ENCODE measurements around the gene MFAP4. TPM values are rescaled to one million over a fixed set of nuclear protein-coding genes. Genes with fewer than 3 reads are reported as not detected.
A peak's percentile ranks its signal among the peaks of the same experiment; 100 is the strongest.

Gene MFAP4, protein sequence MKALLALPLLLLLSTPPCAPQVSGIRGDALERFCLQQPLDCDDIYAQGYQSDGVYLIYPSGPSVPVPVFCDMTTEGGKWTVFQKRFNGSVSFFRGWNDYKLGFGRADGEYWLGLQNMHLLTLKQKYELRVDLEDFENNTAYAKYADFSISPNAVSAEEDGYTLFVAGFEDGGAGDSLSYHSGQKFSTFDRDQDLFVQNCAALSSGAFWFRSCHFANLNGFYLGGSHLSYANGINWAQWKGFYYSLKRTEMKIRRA
- total RNA-seq (1 to 10 TPM; 2.1 to 6.5 TPM), polyA plus RNA-seq (10 to 100 TPM in 1 of 2 donors, 1 to 10 TPM in 1; 4.9 to 13.3 TPM)

DNA sequence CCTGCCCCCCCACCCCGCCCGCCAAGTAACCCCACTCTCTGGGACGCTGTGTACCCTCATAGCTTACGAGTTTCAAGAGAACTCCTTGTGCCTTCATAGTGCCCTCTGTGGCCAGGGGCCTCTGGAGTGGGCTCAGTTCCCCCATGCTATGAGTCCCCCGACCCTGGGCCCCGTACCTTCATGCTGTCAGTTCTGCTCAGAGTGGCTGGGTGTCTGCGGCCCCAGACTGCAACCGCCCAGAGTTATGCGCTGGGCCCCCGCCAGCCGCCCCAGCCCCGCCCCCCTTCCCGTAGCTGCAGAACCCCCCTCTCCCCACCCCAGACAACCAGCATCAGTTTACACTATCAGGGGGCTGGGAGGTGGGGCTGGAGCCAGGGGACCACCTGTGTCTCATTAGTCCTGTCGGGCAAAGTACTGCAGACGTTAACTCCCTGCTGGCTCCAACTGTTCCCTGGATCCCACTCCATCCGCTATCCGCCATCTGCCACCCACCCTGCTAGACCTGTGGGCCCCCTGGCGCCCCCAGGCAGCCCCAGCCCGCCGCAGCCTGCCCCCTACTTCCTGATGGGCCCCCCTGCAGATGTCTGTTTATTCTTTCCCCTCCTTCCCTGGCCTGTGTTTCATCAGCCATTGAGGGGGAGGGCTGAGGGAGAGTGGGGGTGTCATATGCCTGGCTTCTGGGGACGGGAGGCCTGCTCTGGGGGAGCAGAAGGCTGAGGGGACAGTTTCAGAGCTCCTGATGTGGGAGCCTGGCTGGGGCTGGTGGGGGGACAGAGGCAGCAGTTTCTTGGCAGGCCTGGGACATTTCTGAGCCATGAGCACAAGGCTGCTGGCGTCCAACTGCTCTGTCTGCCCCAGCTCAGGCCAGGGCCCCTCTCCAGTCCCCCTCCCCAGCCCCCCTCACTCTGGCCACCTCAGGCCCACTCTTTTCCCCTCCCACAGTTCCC, at the start of gene MFAP4:
MFAP4 (minus strand) TSS at position 217 of the 947 bp plus-strand sequence; CDS start at position 182, 35 bp downstream.
- H3K4me3 ChIP-seq (ENCODE audit: low read depth in 1 of 3, low read length in 3 of 3), result no peak within 1 kb of the TSS
- H3K9ac ChIP-seq (ENCODE audit: low read depth in 1 of 2, low read length in 2 of 2), result no peak within 1 kb of the TSS
- 41% methylated on average over 22 of the region's 22 CpGs for WGBS
- H3K36me3 ChIP-seq (ENCODE audit: control insufficient read depth in 4 of 4, insufficient read depth in 3 of 4, low read depth in 1 of 4, low read length in 3 of 4), result peaks cover 0 to 14% (median 4%) of the 10 kb centered on the region in 4 donors
- H3K27me3 ChIP-seq (ENCODE audit: control insufficient read depth in 4 of 4, insufficient read depth in 4 of 4, low read length in 3 of 4), result no peaks in the 10 kb centered on the region
- no peak for DNase-seq (ENCODE audit: low spot score)
- TF ChIP-seq HNF4A (conservative IDR thresholded peaks at IDR 0.05) (no peak), EGR1 (IDR thresholded peaks at IDR 0.05; ENCODE audit: low read depth in 2 of 2) (no peak), JUND (IDR thresholded peaks at IDR 0.05) (no peak), RXRA (IDR thresholded peaks at IDR 0.05) (no peak), FOXA1 (IDR thresholded peaks at IDR 0.05) (no peak), HNF4G (IDR thresholded peaks at IDR 0.05) (no peak), RAD21 (IDR thresholded peaks at IDR 0.05) (no peak), YY1 (IDR thresholded peaks at IDR 0.05) (no peak), TAF1 (conservative IDR thresholded peaks at IDR 0.05) (no peak), FOXA2 (IDR thresholded peaks at IDR 0.05) (no peak), SP1 (IDR thresholded peaks at IDR 0.05) (no peak), NR2F2 (IDR thresholded peaks at IDR 0.05) (no peak)
- H3K27ac ChIP-seq (ENCODE audit: low read depth in 1 of 2, low read length in 2 of 2), result peak within 1 kb of the TSS; percentile 51 to 63
- H3K9me3 ChIP-seq (ENCODE audit: control insufficient read depth in 4 of 4, low read length in 3 of 4), result no peaks in the 10 kb centered on the region
- H3K4me1 ChIP-seq (ENCODE audit: control insufficient read depth in 4 of 4, insufficient read depth in 4 of 4, low read length in 3 of 4), result peaks cover 0 to 4% (median 0%) of the 10 kb centered on the region in 4 donors

DNA sequence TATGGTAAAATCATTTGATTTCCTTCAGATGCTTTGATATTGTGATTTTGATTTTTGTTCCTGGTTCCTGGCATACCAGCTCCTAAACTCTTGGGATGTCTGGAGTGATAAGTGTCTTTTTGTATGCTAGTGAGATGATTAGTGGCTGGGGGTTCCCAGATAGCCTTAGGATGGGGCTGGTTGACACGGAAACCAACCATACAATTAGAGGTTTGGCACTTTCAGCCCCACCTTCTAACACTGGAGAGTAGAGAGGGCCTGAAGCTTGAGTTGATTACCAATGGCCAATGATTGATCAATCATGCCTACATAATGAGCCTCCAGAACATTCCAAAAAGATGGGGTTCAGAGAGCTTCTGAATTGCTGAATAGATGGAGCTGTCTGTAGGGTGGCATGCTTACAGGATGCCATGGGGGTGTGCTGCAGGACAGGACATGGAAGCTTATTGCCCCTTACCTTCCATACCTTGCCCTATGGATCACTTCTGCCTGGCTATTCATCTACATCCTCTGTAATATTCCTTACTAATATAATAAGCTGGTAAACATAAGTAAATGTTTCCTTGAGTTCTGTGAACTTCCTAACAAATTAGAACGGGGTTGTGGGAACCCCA, 46.8 kb upstream of the MFAP4 start:
- no peak overlapping the region for H3K9ac ChIP-seq (ENCODE audit: low read depth in 1 of 2, low read length in 2 of 2)
- TF ChIP-seq RAD21 (IDR thresholded peaks at IDR 0.05) (no peak), CTCF (IDR thresholded peaks at IDR 0.05; ENCODE audit: low read depth, low read length, missing input control) (no peak), YY1 (IDR thresholded peaks at IDR 0.05) (no peak), JUND (IDR thresholded peaks at IDR 0.05) (no peak), ATF3 (IDR thresholded peaks at IDR 0.05) (no peak), RXRA (IDR thresholded peaks at IDR 0.05) (no peak), HNF4G (IDR thresholded peaks at IDR 0.05) (no peak), TAF1 (conservative IDR thresholded peaks at IDR 0.05) (no peak), GABPA (IDR thresholded peaks at IDR 0.05 in 1 of 2, conservative IDR thresholded peaks at IDR 0.05 in 1 of 2) (no peak), FOXA1 (IDR thresholded peaks at IDR 0.05) (no peak), EGR1 (IDR thresholded peaks at IDR 0.05; ENCODE audit: low read depth in 2 of 2) (no peak), FOXA2 (IDR thresholded peaks at IDR 0.05) (no peak), SP1 (IDR thresholded peaks at IDR 0.05) (no peak), REST (IDR thresholded peaks at IDR 0.05) (no peak), NR2F2 (IDR thresholded peaks at IDR 0.05) (no peak), HNF4A (conservative IDR thresholded peaks at IDR 0.05) (no peak)
- TF ChIP-seq, protein P1, sequence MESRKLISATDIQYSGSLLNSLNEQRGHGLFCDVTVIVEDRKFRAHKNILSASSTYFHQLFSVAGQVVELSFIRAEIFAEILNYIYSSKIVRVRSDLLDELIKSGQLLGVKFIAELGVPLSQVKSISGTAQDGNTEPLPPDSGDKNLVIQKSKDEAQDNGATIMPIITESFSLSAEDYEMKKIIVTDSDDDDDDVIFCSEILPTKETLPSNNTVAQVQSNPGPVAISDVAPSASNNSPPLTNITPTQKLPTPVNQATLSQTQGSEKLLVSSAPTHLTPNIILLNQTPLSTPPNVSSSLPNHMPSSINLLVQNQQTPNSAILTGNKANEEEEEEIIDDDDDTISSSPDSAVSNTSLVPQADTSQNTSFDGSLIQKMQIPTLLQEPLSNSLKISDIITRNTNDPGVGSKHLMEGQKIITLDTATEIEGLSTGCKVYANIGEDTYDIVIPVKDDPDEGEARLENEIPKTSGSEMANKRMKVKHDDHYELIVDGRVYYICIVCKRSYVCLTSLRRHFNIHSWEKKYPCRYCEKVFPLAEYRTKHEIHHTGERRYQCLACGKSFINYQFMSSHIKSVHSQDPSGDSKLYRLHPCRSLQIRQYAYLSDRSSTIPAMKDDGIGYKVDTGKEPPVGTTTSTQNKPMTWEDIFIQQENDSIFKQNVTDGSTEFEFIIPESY (IDR thresholded peaks at IDR 0.05), result no peak
- TF ChIP-seq, protein P2, sequence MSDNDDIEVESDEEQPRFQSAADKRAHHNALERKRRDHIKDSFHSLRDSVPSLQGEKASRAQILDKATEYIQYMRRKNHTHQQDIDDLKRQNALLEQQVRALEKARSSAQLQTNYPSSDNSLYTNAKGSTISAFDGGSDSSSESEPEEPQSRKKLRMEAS (IDR thresholded peaks at IDR 0.05), result no peak
- peaks cover 0 to 2% (median 0%) of the 10 kb centered on the region in 4 donors for H3K27me3 ChIP-seq (ENCODE audit: control insufficient read depth in 4 of 4, insufficient read depth in 4 of 4, low read length in 3 of 4)
- DNase-seq (ENCODE audit: low spot score), result no peak
- H3K4me1 ChIP-seq (ENCODE audit: control insufficient read depth in 4 of 4, insufficient read depth in 4 of 4, low read length in 3 of 4), result no peaks in the 10 kb centered on the region
- no peaks in the 10 kb centered on the region for H3K36me3 ChIP-seq (ENCODE audit: control insufficient read depth in 4 of 4, insufficient read depth in 3 of 4, low read depth in 1 of 4, low read length in 3 of 4)
- H3K9me3 ChIP-seq (ENCODE audit: control insufficient read depth in 4 of 4, low read length in 3 of 4), result no peaks in the 10 kb centered on the region
- 90% methylated on average over 2 of the region's 2 CpGs for WGBS
- H3K4me3 ChIP-seq (ENCODE audit: low read depth in 1 of 3, low read length in 3 of 3), result no peak overlapping the region
- H3K27ac ChIP-seq (ENCODE audit: low read depth in 1 of 2, low read length in 2 of 2), result no peak overlapping the region

Measured in liver (tissue), 9 donors.